LHCN-M2 (cell line): ENCODE results near the gene CARNS1. TPM values are rescaled to one million over a fixed set of nuclear protein-coding genes. Genes with fewer than 3 reads are reported as not detected.
A peak's percentile ranks its signal among the peaks of the same experiment; 100 is the strongest.
"Not testable (repeated sequence)": the region's sequence is repeated elsewhere in the genome, so short reads cannot be mapped to it uniquely, and the experiment has no call there.

Experiments
- DNase-seq: peaks from one replicate; pipeline ENCODE4 v3.0.0-alpha.2; 2012; ENCODE audit warnings: low read depth
- total RNA-seq: library from RNA; depleted of rRNA; stranded (reverse); fragments of >200 nt; gene quantifications from 2 replicates; pipeline ENCODE4 v1.2.3, GENCODE V29; 2014; rRNA removed

Gene CARNS1
- total RNA-seq, 1 experiment from 2014 or later: 0.40 TPM

DNA sequence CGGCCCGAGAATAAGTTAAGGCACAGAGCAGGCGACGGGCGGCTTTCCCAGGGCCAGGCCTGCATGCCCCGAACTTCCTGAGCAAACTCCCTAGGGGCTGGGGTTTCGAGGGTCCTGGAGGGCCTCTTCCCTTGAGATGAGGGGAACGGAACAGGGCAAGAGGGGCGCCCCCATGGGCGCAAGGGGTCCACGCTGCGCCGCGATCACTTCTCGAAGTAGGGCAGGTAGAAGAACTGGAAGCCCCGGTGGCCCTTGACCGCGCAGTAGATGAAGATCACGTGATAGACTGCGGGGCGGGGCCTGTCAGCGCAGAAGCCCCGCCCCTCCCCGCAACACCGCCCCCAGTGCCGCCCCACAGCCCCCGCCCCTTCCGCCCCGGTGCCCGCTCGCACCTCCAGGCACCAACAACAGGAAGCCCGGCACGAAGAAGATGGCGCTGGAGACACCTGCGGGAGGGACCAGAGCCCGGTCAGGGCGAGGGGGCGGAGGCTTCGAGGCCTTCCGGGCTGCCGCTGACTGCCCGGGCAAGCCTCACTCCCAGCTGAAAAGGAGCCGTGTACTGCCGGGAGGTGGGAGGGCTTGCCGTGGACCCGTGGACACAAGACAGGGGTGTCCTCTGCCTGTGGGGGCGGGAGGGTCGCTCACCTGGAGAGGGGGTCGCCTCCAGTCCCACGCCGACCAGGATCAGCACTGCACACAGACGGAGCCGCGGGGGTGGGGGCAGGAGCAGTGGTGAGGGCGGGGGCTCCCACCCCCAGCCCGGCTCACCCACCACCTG lies 49.1 kb downstream of the CARNS1 start:
- peak; percentile 64 for DNase-seq

DNA sequence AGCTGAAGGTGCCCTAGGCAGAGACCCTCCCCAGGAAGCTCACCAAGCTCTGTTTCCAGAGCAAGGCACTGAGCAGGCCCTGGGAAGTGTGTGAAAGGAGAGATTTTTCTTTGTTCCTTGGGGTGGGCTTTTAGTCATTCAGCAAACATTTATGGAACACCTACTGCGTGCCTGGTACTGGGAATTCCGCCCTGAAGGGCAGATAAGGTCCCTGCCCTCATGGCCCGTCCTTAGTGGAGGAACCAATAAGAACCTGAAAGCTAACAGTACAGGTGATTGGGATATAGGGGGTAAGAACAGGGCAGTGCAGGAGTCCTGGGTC lies 49.7 kb downstream of the CARNS1 start:
- no peak for DNase-seq

DNA sequence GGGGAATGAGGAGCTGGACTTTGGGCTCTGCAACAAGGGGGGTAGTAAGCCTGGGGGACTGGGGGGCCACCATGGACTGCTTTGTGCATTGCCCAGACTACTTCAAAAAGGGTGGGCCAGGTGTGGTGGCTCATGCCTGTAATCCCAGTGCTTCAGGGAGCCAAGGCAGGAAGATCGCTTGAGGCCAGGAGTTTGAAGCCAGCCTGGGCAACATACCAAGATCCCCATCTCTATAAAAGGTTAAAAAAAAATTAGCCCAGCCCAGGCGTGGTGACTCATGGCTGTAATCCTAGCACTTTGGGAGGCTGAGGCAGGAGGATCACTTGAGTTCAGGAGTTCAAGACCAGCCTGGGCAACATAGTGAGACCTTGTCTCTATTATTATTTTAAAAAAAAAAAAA lies 50.1 kb downstream of the CARNS1 start:
- DNase-seq: not testable (repeated sequence)

DNA sequence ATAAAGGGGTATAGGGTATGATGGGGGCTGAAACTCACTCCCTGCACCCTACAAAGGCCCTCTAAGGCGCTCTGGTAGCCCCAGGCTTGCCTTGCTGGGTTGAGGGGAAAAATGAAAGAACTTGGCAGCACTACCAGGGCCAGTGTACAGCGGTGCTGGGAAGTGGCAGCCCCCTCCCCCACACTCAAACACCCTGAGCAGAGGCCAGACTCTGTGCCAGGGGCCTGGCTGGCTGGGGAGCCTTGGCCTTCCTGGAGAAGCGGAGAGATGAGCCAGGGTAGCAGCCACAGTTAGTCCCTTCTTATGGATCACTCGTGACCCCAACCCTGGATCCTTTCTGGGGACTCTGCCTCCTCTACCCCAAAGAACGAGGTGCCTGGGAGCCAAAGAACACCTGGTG lies 50.9 kb downstream of the CARNS1 start:
- no peak for DNase-seq

DNA sequence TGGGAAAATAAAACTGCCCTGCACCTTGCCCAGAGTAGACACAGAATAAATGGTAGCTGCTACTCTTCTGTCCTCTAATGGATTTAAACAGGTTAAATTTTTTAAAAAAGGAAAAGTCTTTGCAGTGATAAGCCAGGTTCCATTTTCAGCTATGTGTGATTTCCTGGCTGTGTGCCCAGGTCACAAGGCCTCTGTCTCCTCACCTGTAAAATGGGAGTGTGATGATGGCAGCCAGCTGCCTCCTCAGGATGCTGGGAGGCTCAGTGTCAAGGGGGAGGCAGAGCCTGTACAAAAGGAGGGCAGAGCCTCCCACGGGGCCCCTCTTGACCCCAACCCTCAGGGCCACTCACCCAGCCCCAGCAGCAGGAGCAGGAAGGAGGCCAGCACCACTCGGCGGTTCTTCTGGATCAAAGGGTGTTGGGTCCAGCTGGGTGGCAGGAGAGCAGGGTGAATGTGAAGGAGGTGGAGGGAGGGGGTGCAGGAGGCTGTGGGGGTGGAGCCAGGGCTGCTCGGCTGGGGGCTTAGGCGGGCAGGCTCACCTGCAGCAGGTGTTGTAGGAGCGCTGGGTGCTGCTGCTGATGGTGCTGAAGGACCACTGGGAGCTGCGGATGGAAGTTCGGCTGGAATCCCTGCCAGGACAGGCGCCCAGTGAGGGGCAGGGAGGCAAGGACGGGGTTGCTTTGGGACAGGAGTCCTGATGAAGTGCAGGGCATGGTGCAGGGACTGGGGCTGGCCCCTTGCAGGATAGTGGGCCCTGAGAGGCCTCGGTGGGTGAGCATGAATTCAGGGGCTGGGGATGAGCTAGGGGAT lies 51.7 kb downstream of the CARNS1 start:
- no peak for DNase-seq

DNA sequence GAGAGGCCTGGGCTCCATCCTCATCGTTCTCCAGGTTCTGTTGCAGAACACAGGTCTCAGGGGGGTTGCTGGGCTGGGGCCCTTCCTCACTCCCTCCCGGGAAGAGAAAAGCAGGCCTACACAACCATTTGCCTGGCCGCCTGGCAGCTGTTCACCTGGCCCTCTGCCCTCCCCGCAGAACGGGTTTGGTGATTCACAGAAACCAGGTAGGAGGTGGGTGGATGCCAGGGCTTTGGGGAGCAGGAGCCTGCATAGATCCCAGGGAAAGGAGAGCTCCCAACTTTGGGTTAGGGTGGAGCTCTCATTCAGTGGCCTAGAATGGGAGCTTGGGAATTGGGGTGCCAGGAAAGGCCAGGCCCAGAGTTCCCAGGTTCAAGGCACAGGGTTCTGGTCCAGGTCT lies 52.6 kb downstream of the CARNS1 start:
- no peak for DNase-seq

DNA sequence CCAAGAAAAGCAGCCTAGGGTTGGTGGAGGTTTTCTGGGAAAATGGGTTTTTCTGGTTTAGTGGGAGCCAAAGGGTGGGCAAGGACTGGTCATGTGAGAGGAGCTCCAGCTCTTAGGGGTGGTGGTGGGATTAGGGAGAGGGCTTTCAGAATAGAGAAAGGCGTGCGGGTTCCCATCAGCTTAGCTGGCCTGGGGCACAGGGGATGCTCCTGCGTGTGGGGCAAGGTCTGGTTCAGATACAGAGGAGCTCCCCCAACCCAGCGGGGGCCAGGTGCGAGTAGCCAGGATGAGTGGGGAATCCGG lies 52.9 kb downstream of the CARNS1 start:
- no peak for DNase-seq

DNA sequence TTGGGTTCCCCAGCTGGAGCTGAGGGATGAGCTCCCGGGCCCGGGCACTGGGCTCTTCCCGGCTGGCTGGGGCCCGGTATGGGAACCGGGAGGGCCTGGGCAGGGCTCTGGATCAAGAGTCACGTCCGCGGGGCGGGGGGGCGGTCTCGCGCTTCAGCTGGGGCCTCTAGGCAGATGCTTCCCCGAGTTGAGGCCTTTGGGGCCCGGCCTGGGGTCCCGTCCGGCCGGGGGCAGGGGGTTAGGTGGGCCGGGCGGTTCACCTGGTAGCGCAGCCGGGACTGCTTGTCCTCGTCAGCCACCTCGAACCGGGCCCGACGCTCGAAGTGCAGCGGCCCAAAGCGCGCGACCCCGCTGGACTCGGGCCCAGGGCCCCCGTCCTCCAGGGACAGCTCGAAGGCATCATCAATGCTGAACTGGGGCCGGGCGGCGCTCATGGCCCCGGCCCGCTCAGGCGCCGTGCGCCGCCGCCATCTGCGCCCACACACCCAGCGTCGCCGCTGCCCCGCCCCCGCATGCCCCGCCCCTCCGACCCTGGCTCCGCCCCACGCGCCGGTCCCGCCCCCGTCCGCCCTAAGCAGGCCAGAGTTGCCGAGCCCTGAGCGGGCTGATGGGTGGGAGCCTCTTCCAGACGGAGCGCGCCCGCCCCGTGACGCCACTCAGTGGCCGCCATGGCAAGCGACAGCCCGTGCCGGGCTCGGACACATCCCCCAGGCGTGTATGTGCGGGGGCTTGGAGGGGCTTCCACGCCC lies 53.5 kb downstream of the CARNS1 start, which contains the start of gene TMEM134:
TMEM134 (minus strand) TSS at position 493 of the 749 bp plus-strand sequence; CDS start at position 434, 59 bp downstream.
- DNase-seq: peak; percentile 86

DNA sequence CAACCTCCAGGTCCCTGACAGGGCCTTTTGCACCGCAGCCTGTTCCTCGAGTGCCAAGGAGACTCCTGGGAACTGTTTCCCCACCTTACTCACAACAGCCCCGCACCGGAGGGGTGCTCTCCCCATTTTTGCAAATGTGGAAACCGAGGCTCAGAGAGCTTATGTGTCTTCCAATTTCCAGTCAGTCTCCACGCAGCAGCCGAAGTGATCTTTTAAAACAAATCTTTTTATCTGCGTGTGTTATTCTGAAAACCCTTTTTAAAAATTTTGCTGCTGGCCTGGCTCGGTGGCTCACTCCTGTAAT lies 54.0 kb downstream of the CARNS1 start:
- no peak for DNase-seq

DNA sequence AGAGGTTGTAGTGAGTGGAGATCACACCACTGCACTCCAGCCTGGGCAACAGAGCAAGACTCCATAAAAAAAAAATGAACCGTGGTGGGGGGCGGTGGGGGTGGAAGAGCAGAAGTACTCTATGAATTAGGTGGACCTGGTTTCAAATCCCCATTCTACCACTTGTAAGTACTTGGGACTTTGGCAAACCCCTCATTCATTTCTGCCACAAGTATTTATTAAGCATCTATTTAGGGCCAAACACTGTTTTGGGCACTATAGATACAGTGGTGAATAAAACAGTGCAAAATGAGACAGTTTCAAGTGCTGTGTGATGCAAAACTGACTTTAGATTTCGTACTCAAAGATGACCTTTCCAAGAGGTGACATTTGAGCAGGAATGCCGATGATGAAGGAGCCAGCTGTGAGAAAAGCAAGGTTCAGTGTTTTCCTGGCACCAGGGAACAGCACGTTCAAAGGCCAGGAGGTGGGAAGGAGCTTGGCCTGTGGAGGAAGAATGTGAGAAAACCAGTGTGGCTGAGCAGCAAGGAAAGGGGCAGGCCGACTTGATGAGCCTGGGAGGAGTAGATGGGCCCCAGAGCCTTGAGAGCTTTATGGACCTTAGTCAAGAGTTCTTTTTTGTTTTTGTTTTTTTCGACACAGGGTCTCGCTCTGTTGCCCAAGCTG lies 55.0 kb downstream of the CARNS1 start:
- no peak for DNase-seq

DNA sequence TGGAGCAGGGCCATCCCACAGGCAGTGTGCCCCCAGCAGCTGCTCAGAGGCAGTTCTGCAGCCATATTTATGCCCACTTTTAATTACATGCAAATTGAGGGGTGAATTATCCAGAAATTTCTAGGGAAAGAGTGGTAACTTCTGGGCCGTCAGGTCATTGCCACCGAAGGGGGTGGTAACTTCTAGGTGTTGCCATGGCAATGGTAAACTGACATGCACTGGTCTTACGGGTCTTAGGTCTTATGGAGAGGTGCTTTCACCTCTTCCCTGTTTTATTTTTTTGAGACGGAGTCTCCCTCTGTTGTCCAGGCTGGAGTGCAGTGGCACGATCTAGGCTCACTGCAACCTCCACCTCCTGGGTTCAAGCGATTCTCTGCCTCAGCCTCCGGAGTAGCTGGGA lies 57.4 kb downstream of the CARNS1 start:
- DNase-seq: no peak

Other genes with a start within 250 kb of the CARNS1 start
- 62.6 and 69.3 TPM in 2 replicates for gene GRK2, start 149.2 kb upstream of the CARNS1 start, total RNA-seq
- 31.3 and 42.1 TPM in 2 replicates for gene ANKRD13D, start 126.4 kb upstream of the CARNS1 start, total RNA-seq
- 10.8 and 19.0 TPM in 2 replicates for gene SSH3, start 112.1 kb upstream of the CARNS1 start, total RNA-seq
- gene POLD4, start 62.1 kb upstream of the CARNS1 start, total RNA-seq: 114 and 138 TPM in 2 replicates
- gene CLCF1, start 42.1 kb upstream of the CARNS1 start, total RNA-seq: 16.1 and 19.8 TPM in 2 replicates
- gene RAD9A, start 23.7 kb upstream of the CARNS1 start, total RNA-seq: 6.7 and 12.3 TPM in 2 replicates
- gene PPP1CA, start 13.8 kb upstream of the CARNS1 start, total RNA-seq: 239 and 247 TPM in 2 replicates
- not detected in 2 replicates for gene TBC1D10C, start 11.6 kb upstream of the CARNS1 start, total RNA-seq
- 56.1 and 83.8 TPM in 2 replicates for gene RPS6KB2, start 12.8 kb downstream of the CARNS1 start, total RNA-seq
- gene PTPRCAP, start 22.0 kb downstream of the CARNS1 start, total RNA-seq: 0.38 and 0.75 TPM in 2 replicates
- gene CORO1B, start 27.8 kb downstream of the CARNS1 start, total RNA-seq: 85.9 and 105 TPM in 2 replicates
- gene GPR152, start 37.1 kb downstream of the CARNS1 start, total RNA-seq: not detected in 2 replicates
- gene CABP4, start 39.7 kb downstream of the CARNS1 start, total RNA-seq: 1.2 and 3.1 TPM in 2 replicates
- gene TMEM134, start 53.6 kb downstream of the CARNS1 start, total RNA-seq: 45.6 and 47.5 TPM in 2 replicates
- gene AIP, start 67.3 kb downstream of the CARNS1 start, total RNA-seq: 73.5 and 78.2 TPM in 2 replicates
- 34.5 and 41.2 TPM in 2 replicates for gene PITPNM1, start 89.7 kb downstream of the CARNS1 start, total RNA-seq
- 31.9 and 34.0 TPM in 2 replicates for gene CDK2AP2, start 92.5 kb downstream of the CARNS1 start, total RNA-seq
- gene CABP2, start 107.8 kb downstream of the CARNS1 start, total RNA-seq: not detected in 2 replicates
- 446 and 608 TPM in 2 replicates for gene GSTP1, start 168.1 kb downstream of the CARNS1 start, total RNA-seq
- 192 and 232 TPM in 2 replicates for gene NDUFV1, start 191.3 kb downstream of the CARNS1 start, total RNA-seq
- gene NUDT8, start 214.3 kb downstream of the CARNS1 start, total RNA-seq: 7.5 and 19.8 TPM in 2 replicates
- gene TBX10, start 224.1 kb downstream of the CARNS1 start, total RNA-seq: not detected in 2 replicates
- gene ACY3, start 235.1 kb downstream of the CARNS1 start, total RNA-seq: 0.23 TPM in 1 of 2 replicates, not detected in the other